CD4-positive, alpha-beta T cell treated with Interleukin-21 for 1 hour (primary cell): ENCODE results near the gene TIMM17A.
"Not testable (repeated sequence)": the region's sequence is repeated elsewhere in the genome, so short reads cannot be mapped to it uniquely, and the experiment has no call there.

Experiments
- DNase-seq: peaks from one replicate; pipeline ENCODE4 v3.0.0-alpha.2; 2020

The TIMM17A gene

DNA sequence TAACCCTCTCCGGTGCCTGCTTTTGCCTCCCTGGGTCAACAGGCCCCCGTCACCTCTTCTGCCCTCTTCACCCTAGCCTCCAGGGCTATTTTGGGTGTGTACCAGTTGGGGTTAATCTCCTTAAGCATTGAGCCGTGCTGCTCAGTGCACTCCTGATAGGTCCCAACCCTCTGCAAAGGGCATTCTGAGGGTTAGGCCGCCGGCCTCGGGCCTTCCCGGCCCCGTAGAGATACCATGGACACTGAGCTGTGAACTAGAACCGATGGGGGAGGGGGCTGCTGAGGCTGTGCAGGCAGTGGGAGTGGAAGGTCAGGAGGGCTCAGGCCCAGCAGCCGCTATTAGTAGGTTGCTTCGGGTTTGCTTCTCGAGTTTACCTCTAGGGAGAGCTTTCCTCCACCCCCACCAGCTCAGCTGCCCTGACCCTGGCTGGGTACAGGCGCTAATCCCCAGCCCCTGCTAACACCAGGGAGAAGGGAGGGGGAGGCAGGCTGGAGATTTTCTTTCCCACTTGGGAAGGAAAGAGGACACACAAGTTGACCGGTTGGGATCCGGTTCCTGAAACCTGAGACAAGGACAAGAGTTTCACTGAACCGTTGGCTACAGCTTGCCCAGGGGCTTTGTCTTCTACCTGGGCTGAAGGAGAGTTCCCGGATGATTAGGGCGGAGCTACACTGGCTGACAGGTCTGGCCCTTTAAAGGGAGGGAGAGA, 13.7 kb upstream of the TIMM17A start:
- no peak for DNase-seq

DNA sequence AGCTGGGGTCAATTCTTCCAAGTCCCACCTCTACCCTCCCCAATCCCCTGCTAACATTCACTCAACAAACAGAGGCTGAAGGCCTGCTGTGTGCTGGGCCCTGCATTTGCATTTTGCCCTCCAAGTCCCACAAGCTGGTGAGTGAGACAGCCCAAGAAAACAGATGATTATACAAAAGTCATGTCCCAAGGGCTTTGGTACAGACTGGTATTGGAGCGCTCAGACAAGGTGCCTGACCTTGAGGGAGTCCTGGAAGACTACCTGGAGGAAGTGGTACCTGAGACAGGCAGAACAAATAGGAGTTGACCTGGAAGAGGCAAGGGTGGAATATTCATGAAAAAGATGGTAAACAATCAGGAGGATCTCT, 13.2 kb upstream of the TIMM17A start:
- DNase-seq = no peak

- DNase-seq = no peak
Measured at GRCh38 chr1:201944002-201944401, 11.3 kb upstream of the TIMM17A start.

DNA sequence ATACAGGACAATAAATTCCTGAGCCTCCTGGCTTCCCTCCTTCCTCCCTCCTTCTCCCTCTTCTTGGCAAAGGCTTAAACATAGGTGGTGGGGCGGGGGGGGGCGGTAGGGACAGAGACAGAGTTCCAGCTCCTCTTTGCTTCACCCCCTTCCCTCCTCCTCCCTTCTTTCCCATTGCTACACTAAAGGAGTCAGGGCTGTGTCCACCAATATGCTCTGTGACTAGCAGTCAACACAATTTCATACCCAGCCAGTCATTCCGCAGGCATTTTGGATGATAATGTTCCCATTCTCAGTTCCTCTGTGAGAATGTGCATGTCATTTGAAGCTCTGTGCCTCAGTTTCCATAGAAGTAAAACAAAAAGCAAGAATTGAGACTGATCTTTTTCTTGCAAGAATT, 10.7 kb upstream of the TIMM17A start:
- DNase-seq = no peak

GRCh38 chr1:201945157-201945556, 10.1 kb upstream of the TIMM17A start:
- DNase-seq = no peak

- DNase-seq = no peak
Measured at GRCh38 chr1:201945863-201946223, 9.5 kb upstream of the TIMM17A start.

DNA sequence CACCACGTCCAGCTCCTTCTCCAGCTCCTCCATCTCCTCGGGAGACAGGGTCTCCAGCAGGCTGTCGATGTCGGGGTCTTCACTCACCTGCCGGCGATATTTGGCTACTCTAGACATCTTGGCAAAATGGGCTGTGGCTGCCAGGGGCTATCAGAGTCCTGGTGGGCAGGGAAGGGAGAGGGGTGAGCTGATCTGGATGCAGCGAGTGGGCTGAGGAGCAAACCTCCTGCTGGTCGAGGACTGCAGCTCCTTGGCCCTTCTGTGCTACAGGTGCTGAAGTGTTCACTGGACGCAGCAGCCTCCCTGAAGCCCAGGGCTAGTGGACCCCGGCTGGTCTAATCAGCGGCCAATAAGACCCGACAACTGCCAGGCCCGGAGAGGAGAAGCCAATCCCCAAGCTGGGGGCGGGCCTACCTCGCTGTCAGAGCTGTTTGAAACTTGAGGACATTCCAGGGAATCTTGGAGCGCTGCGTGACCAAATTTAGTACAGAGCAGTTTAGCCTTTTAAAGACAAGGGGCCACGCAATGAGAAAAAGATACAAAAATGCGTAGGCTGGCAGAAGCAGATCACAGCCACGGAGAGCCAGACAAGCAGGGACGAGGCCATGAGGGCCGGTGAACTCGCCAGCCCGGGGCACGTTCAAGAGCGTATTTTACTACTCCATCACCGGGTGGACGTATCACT, 8.9 kb upstream of the TIMM17A start, which contains the start of gene LMOD1:
Gene LMOD1 (minus strand): TSS at position 325 of the 685 bp plus-strand sequence. CDS start 208 bp downstream, at position 117.
- DNase-seq = no peak

DNA sequence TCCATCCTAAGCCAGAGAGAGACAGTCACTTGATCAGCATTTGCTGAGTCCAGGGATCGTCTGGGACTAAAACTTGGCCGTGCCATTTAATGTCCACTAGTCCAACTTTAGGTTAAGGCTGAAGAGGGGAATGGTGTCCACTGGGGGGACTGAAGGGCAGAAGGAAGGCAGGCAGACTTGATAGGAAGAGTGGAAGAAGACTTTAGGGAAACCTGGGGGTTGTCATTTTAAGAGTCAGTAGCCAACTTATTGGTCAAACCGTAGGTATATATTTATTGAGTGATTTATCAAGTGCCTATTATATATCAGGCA, 7.7 kb upstream of the TIMM17A start:
- no peak for DNase-seq

DNA sequence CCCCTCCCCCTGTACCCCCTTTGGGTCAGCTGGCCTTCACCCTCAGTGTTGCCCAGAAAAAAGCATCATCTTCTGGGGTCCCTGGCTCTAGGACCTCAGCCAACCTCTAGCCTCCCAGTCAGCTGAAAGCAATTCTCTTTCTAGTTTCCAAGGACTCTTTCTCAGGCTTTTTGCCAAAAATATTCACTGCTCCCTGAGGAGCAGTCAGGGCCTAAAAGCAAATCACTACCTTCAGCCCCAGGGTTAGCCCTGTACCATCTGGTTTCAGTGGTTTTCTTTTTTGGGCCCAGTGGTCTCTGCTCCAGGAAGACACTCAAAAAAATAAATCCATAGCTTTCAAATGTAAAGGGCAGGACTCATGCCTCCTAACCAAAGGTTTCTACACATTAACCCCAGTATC, 5.8 kb upstream of the TIMM17A start:
- no peak for DNase-seq

DNA sequence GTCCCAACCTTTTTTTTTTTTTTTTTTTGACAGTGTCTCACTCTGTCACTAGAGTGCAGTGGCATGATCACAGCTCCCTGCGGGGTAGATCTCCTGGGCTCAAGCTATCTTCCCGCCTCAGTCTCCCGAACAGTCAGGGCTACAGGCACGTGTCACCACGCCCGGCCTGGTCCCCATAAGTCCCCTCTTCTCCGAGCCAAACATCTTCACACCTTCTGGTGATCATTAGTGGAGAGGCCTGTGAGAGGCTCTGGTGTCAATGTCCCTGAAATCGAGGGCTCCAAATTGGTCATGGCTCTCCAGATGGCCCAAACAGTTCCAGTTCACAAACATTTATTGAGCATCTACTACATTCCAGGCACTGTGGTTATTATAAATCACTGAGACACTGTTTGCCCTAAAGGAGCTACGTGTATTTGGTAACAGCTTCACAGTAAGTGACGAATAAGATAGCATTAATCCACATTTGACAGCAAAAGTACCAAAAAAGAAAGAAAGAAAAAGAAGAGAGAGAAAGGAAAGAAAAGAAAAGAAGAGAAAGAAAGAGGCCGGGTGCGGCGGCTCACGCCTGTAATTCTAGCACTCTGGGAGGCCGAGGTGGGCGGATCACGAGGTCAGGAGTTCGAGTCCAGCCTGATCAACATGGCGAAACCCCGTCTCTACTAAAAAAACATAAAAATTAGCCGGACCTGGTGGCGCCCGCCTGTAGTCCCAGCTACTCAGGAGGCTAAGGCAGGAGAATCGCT, 867 bp upstream of the TIMM17A start:
- DNase-seq = no peak

DNA sequence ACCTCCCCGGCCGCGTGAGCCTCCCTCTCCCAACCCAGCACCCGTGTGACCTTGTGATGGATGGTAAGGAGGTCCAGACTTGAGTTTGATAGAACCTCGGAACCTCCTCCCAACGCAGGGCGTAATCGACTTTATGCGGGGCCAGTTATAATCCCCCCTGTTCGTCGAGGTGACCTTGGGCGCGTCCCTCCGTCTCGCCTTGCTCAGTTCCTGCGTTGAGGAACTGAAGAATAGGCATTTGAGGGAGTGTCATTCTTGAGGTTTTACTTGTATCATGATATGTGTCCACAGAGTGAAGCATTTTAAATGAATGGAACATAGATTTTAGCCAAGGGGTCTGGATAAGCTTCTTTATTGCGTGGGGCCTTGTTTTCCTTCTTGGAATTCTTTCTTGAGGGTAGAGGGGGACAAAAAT, 433 bp downstream of the TIMM17A start:
- no peak for DNase-seq

DNA sequence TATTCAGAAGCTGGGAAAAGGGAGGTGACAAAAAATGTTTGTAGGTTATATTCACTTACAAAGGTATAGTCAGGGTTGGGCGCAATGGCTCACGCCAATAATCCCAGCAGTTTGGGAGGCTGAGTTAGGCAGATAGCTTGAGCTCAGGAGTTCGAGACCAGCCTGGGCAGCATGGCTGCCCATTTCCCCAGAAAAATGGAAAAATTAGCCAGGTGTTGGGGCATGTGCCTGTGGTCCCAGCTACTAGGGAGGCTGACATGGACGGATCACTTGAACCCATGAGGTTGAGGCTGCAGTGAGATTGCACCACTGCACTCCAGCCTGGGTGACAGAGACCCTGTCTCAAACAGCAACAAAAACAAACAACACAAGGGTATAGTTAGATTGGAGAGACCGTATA, 3.0 kb downstream of the TIMM17A start:
- DNase-seq = no peak

DNA sequence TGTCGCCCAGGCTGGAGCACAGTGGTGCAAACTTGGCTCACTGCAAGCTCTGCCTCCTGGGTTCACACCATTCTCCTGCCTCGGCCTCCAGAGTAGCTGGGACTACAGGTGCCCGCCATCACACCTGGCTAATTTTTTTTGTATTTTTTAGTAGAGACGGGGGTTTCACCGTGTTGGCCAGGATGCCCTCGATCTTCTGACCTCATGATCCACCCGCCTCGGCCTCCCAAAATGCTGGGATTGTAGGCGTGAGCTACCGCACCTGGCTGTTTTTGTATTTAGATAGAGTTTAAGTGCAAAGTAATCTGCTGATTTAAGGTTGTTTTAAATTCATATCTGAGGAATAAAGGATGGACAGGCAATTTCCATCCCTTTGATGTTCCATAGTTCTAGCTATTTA, 7.1 kb downstream of the TIMM17A start:
- not testable (repeated sequence) for DNase-seq

- no peak for DNase-seq
Measured at GRCh38 chr1:201964261-201964660, 9.0 kb downstream of the TIMM17A start.

DNA sequence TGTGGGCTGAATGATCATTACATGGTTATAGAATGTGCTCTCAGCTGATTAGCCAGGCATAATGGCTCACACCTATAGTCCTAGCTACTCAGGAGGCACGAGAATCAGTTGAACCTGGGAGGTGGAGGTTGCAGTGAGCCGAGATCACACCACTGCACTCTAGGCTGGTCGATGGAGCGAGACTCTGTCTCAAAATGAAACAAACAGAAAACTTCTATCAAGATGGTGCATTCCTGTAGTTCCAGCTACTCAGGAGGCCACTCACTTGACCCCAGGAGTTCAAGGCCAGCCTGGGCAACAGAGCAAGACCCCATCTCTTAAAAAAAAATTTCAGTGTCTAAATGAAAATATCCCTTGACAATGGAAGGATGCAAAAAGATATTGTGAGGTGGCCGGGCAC, 10.9 kb downstream of the TIMM17A start:
- no peak for DNase-seq

GRCh38 chr1:201968202-201968925, 13.1 kb downstream of the TIMM17A start:
- DNase-seq = no peak

DNA sequence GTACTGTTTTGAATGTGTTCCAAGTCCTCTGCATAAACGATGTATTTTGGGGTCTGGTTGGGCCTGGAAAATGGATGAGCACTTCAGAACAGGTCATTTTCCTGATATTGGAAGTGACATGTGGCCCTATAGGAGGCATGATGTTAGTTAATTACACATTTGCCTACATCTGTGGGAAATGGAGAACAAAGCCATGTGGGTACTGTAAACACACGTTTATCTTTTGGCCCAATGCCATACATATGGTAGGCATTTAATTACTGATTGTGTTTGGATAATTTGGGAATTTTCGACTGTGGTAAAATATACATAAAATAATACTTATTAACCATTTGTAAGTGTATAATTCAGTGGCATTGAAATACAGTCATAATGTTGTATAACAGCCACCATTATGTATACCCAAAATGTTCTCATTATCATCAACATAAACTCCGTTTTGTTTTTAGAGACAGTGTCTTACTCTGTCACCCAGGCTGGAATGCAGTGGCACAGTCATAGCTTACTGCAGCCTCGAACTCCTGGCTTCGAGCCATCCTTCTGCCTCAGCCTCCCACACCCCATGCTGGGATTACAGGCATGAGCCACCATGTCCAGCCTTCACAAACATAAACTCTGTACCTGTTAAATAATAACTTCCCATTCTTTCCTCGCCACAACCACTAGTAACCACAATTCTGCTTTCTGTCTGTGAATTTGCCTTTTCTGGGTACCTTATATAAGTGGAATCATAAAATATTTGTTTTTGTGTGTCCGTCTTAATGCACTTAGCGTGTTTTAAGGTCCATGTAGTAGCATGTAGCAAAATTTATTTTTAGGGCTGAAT, 15.2 kb downstream of the TIMM17A start:
- DNase-seq = no peak

- peak; percentile 74 for DNase-seq
Measured at GRCh38 chr1:201982082-201982622, 26.8 kb downstream of the TIMM17A start.

GRCh38 chr1:201982623-201983379, 27.5 kb downstream of the TIMM17A start, which contains the start of gene RNPEP:
Gene RNPEP, plus strand, starts transcription at chr1:201982648. Its CDS starts 19 bp downstream, at chr1:201982667.
- peak; percentile 55 for DNase-seq

- no peak for DNase-seq
Measured at GRCh38 chr1:201983380-201983805, 28.1 kb downstream of the TIMM17A start.

- no peak for DNase-seq
Measured at GRCh38 chr1:201984446-201984845, 29.1 kb downstream of the TIMM17A start.
